GM19438 (cell line): ENCODE data around the gene IRAK1.

Experiments
- ATAC-seq: cut with Tn5 transposase; IDR thresholded peaks from one replicate; pipeline ENCODE4 v1.9.1; 2021; ENCODE audit warnings: low read depth; ENCODE audit not compliant: unreplicated experiment

The IRAK1 gene

GRCh38 chrX:153973127-153974002 is 46.3 kb downstream of the IRAK1 start:
- ATAC-seq = no peak

GRCh38 chrX:153972368-153973126 is 47.2 kb downstream of the IRAK1 start, which contains the start of gene TMEM187:
Gene TMEM187, plus strand, starts transcription at chrX:153972754. Its CDS starts 9,309 bp downstream, at chrX:153982063.
- peak; percentile 46 for ATAC-seq

DNA sequence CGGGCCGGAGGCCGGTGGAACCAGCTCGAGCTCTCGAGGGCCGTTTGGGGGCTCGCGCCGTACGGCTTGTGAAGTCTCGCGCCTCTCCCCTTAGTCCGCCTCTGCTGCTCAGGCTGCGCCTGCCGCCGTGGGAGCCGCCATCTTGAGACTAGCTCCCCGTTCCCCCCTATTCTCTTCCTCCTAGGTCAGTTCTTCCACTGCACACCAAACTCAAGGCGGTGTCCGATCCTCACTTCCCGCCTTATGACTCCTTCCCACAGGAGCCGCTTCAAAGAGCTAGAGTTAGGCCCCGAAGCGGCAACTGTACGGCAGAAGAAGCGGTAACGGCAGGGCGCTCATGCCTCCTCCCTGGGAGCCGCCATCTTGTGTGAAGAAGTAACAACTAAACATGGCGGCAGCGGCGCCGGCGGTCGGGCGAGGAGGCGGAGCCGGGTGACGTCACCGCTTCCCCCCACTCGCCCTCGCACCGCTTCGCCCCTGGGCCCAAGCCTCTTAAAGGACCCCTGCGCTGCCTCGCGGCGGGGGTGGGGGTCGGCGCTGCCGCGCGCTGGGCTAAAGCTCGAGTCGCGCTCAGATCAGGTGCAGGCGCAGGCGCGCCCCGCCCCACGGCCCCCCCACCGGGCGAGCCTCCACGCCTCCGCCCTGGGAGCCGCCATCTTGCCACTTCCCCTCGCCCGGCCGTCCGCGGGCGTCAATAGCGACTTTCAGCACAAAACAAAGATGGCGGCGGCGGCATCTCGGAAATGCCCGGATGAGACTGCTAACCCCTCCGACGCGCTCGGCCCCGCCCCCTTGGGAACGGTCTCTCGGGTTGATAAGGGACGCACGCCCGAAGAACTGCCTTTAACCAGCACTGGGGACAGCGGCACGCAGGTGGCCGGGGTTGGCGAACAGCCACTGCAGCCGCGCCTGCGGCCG is 48.0 kb downstream of the IRAK1 start, which contains the start of gene HCFC1:
Gene HCFC1, minus strand, starts transcription at position 369 of the 918 bp plus-strand sequence. CDS start 978 bp downstream, outside the sequence.
- peak; percentile 38 for ATAC-seq

- ATAC-seq = peak; percentile 35
These were observed 48.6 kb downstream of the IRAK1 start for GRCh38 chrX:153971124-153971449.

DNA sequence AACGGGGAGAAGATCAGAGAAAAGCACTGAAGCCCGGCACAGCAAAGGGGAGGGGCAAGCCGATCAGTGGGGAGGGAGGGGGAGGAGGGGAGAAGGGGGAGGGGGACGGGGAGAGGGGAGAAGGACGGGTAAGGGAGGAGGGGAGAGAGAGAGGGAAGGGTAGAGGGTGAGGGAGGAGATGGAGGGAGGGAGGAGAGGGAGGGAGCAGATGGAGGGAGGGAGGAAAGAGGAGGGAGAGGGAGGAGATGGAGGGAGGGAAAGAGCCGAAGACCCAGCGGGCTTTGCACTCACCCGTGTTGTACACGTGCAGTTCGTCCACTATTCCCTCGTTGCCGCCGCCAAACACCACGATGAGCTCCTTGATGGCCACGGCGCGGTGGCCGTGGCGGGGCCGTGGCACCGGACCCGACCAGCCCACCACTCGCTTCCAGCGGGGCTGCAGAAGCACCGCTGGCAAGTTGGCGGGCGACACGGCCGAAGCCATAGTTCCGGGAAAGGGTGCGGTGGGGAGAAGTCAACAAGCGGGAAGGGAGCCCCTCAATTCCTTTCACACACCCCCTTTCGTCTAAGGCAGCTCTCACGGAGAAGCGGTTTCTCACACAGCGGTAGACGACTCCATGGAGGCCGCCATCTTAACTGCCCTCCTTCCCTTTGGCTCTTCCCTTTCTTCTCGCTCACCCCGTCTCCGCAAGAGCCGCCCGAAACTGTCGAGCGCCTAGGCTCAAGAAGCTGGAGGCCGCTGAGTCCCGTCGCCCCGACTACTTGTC is 49.2 kb downstream of the IRAK1 start:
- no peak for ATAC-seq

DNA sequence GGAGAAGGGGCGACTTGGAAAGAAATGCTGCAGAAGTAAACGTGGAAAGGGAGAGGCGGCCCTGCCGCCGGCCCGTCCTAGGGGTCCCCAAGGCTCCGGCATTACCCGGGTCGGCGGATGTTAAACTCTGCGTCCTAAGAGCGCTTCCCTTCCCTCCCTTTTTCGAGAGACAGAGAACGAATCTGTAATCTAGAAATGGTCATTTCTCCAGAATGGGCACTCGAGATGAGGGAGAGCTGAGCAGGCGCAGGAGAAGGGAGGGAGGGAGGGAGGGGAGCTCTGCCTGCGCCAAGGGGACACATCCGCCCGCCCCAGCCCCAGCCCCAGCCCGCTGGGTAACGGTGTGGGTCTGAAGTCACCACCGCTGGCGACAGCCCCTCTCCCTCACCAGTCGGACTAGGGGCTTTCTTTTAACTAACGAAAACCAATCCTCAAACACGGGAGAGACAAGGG is 49.8 kb downstream of the IRAK1 start:
- ATAC-seq = no peak

GRCh38 chrX:153969125-153969903 is 50.4 kb downstream of the IRAK1 start:
- no peak for ATAC-seq

DNA sequence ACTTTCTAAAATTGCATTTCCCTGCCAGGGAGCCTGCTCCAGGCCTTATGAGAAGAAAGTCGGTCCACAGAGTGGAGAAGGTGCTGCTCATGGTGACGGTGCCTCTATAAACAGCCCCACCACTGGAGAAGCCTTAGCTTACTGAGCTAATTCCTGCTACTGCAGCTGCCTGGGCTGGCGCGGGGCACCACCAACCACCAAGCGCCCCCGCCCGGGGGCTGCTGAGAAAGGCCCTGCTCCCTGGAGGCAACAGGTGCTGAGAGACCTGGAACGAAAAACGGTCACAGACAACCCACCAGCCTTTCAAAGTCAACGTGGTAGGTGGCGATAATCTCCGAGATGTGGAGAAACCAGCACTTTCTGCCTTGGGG is 51.0 kb downstream of the IRAK1 start:
- ATAC-seq = no peak

DNA sequence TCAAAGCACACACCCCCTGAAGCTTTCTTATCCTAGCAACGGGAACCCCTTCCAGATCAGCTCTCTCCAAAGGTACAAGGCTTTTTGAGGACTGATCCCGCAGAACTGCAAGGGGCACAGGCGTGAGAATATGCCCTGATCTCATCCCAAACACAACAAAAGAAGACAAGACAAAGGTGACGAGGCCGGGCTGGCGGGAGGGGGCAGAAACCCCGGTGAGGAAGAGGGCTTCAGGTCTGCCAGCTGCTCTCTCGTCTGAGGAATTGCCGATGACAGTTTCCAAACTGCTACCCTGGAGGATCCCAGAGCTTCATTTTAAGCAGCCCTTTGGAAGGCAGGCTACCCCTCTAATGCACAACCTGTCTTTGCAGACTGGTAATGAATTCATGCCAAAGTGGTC is 51.4 kb downstream of the IRAK1 start:
- no peak for ATAC-seq

- ATAC-seq = no peak
These were observed 52.0 kb downstream of the IRAK1 start for GRCh38 chrX:153967536-153968224.

GRCh38 chrX:153966841-153967535 is 52.7 kb downstream of the IRAK1 start:
- no peak for ATAC-seq

DNA sequence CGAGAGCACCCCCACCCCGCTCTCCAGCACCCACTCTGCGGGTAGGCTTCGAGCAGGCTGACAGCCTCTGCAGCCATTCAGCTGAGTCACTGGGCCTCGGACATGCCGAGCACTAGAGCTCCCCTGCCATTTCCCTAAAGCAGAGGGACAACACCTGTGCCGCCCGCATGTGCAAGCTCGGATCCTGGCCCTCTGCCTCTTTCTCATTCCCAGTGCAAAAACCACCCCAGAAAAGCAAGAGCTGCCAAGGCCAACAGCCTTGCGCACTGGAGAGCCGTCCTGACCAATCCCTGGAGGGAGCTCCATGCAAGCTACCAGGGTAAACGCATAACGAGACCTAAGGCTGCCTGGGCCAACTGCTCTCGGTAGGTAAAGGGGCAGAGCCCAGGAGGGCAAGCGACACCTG is 53.4 kb downstream of the IRAK1 start:
- no peak for ATAC-seq

DNA sequence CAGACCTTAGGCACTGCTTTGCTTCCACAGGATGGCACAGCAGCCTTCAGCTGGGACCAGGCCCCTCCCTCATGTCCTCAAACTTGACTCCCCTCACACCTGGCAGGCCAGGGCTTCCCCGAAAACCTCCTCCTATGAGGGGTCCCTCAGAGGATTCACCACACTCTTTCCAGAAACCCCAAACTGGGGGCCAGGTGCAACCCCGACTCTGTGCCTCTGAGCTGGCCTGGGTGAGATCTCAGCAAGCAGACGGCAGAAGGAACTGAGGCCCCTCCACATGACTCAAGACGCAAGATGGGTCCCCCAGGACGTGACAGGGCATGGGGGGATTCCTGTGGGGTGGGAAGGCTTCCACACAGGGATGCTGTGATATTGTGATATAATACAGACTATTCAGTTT is 54.3 kb downstream of the IRAK1 start:
- ATAC-seq = no peak

DNA sequence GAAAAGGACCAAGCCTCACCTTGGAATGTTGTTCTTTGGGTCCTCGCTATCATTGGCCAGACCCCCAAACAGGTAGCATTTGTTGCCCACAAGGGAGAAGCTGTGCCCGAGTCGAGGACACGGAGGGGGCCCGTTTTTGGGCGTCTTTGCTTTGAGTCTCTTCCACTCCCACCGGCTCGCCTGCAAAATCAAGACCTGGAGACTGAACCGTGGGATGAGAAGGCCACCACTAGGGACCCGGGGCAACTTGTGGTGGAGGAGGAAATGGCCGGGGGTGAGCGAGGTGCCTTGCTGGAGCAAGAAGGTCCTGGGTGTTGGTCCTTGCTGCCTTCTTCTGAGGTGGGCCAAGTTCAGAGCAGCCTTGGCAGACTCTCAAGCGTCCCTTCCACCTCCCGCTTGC is 55.6 kb downstream of the IRAK1 start:
- ATAC-seq = no peak

GRCh38 chrX:153963546-153963945 is 56.2 kb downstream of the IRAK1 start:
- no peak for ATAC-seq

- no peak for ATAC-seq
These were observed 58.4 kb downstream of the IRAK1 start for GRCh38 chrX:153961292-153961691.

DNA sequence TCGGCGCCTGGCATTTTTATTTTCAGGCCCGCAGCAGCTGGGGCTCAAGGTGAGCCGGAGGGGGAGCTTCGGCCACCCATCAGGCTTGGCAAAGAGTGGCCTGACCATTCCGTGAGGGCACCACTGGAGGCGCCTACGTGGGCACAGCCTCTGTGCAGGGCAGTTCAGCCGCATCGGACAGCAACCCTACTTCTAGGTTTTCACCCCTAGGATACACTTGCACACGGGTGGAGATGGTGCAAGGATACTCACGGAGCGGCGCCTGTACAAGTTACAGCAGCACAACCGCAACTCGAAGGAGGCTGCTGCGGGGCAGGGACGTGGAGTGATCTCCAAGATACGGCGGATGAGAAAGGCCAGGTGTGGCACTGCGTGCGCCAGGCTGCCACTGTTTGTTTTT is 58.9 kb downstream of the IRAK1 start:
- no peak for ATAC-seq
